ENCODE data around the gene ALDH1A3. TPM values are rescaled to one million over a fixed set of nuclear protein-coding genes. Genes with fewer than 3 reads are reported as not detected.

ALDH1A3 gene
- total and polyA plus RNA-seq, 8 donors: 0.31 to 17.5 (median 0.54) TPM

GRCh38 chr15:100918034-100918689 lies 38.5 kb downstream of the ALDH1A3 start:
- Histone ChIP-seq H3K4me3 (peak overlapping the region; percentile 57 to 67), H3K9me3 (no peaks in the 10 kb centered on the region), H3K27ac (peak overlapping the region; percentile 59 to 62), H3K4me1 (peaks cover 0 to 54% of the 10 kb centered on the region in 2 donors), H3K27me3 (peaks cover 0 to 23% of the 10 kb centered on the region in 2 donors), H3K36me3 (no peaks in the 10 kb centered on the region)
- peak; percentile 93 to 96 for TF ChIP-seq CTCF (IDR thresholded peaks at IDR 0.05)
- DNase-seq (peak; percentile 53 to 98 (median 78)), ATAC-seq (peak; percentile 94)
- intact Hi-C loops (cut with DNase I): loop anchor here in 1 of 2 donors (5.0 kb wide), 1 partner anchor 89 kb away; no protein-coding TSS in a partner anchor

GRCh38 chr15:100918690-100919480 lies 39.3 kb downstream of the ALDH1A3 start, which contains the start of gene LRRK1:
TSS of gene LRRK1 (plus strand) at chr15:100919357. CDS start at chr15:100924633, 5,276 bp downstream.
- Histone ChIP-seq H3K4me1 (peaks cover 0 to 54% of the 10 kb centered on the region in 2 donors), H3K4me3 (peak within 1 kb of the TSS; percentile 57 to 67), H3K9me3 (no peaks in the 10 kb centered on the region), H3K27me3 (peaks cover 0 to 23% of the 10 kb centered on the region in 2 donors), H3K27ac (peak within 1 kb of the TSS; percentile 59 to 62), H3K36me3 (no peaks in the 10 kb centered on the region)
- DNase-seq (peak in 2 of 4 donors; percentile 46 to 94), ATAC-seq (peak; percentile 59)
- intact Hi-C loops (cut with DNase I): loop anchor here in 1 of 2 donors (5.0 kb wide), 1 partner anchor 88 kb away; no protein-coding TSS in a partner anchor
- TF ChIP-seq CTCF (IDR thresholded peaks at IDR 0.05): no peak

- Histone ChIP-seq H3K4me1 (peaks cover 0 to 50% of the 10 kb centered on the region in 2 donors), H3K27me3 (peaks cover 0 to 23% of the 10 kb centered on the region in 2 donors), H3K4me3 (peak overlapping the region; percentile 49 to 57), H3K27ac (no peak overlapping the region), H3K36me3 (peaks cover 0 to 8% of the 10 kb centered on the region in 2 donors), H3K9me3 (no peaks in the 10 kb centered on the region)
- DNase-seq (peak in 2 of 4 donors; percentile 50 to 88), ATAC-seq (peak; percentile 7)
- intact Hi-C loops (cut with DNase I): loop anchor here in 1 of 2 donors (5.0 kb wide), 1 partner anchor 88 kb away; no protein-coding TSS in a partner anchor
- no peak for TF ChIP-seq CTCF (IDR thresholded peaks at IDR 0.05)
Measured at GRCh38 chr15:100919481-100920405, 40.1 kb downstream of the ALDH1A3 start.

GRCh38 chr15:100920516-100921135 lies 41.0 kb downstream of the ALDH1A3 start:
- TF ChIP-seq CTCF (IDR thresholded peaks at IDR 0.05): no peak
- no peak for ATAC-seq
- Histone ChIP-seq H3K9me3 (no peaks in the 10 kb centered on the region), H3K27me3 (peaks cover 0 to 23% of the 10 kb centered on the region in 2 donors), H3K4me1 (peaks cover 0 to 45% of the 10 kb centered on the region in 2 donors), H3K36me3 (peaks cover 0 to 17% of the 10 kb centered on the region in 2 donors), H3K27ac (no peak overlapping the region), H3K4me3 (peak overlapping the region in 1 of 2 donors; percentile 57)
- intact Hi-C loops (cut with DNase I): no loop called here
- no peak for DNase-seq

Data from left lung (tissue), 10 donors.